Smooth muscle cell (in vitro differentiated cells): ENCODE results near the gene SLC39A8. TPM values are rescaled to one million over a fixed set of nuclear protein-coding genes. Genes with fewer than 3 reads are reported as not detected.
A peak's percentile ranks its signal among the peaks of the same experiment; 100 is the strongest.

Experiments used
- DNase-seq: peaks from one replicate; lab custom pipeline; 2025; ENCODE audit not compliant: unreplicated experiment; lab: John Stamatoyannopoulos, UW
- H2AFZ ChIP-seq: fragments of 200-600 bp; sonication (generic); 2 replicates; pipeline ENCODE4 v1.6.0; 2016; ENCODE audit warnings: antibody characterized with exemption, low read depth, mild to moderate bottlenecking
- H3F3A ChIP-seq: fragments of 200-600 bp; sonication (generic); 2 replicates; pipeline ENCODE4 v1.6.0; 2017; ENCODE audit warnings: antibody characterized with exemption, low read depth
- H3K27ac ChIP-seq: fragments of 200-600 bp; sonication (generic); 2 replicates; pipeline ENCODE4 v1.5.1; 2016; ENCODE audit warnings: low read depth, mild to moderate bottlenecking
- H3K27me3 ChIP-seq: fragments of 200-600 bp; sonication (generic); 2 replicates; pipeline ENCODE4 v1.6.1; 2016; ENCODE audit warnings: low read depth, mild to moderate bottlenecking
- H3K36me3 ChIP-seq: fragments of 200-600 bp; sonication (generic); 2 replicates; pipeline ENCODE4 v1.5.1; 2016; ENCODE audit warnings: low read depth
- H3K4me1 ChIP-seq: fragments of 200-600 bp; sonication (generic); 2 replicates; pipeline ENCODE4 v1.5.1; 2016; ENCODE audit warnings: low read depth
- H3K4me2 ChIP-seq: fragments of 200-600 bp; sonication (generic); 2 replicates; pipeline ENCODE4 v1.6.0; 2016; ENCODE audit warnings: mild to moderate bottlenecking
- H3K4me3 ChIP-seq: fragments of 200-600 bp; sonication (generic); 2 replicates; pipeline ENCODE4 v1.5.1; 2016; ENCODE audit warnings: mild to moderate bottlenecking
- H3K79me2 ChIP-seq: fragments of 200-600 bp; sonication (generic); 2 replicates; pipeline ENCODE4 v1.6.0; 2016; ENCODE audit warnings: low read depth, mild to moderate bottlenecking
- H3K9ac ChIP-seq: fragments of 200-600 bp; sonication (generic); 2 replicates; pipeline ENCODE4 v1.6.0; 2016; ENCODE audit warnings: low read depth
- H3K9me3 ChIP-seq: fragments of 200-600 bp; sonication (generic); replicated peaks from 2 replicates; pipeline ENCODE4 v1.5.1; 2016; ENCODE audit warnings: low read depth
- H4K20me1 ChIP-seq: fragments of 200-600 bp; sonication (generic); 2 replicates; pipeline ENCODE4 v1.6.0; 2016; ENCODE audit warnings: low read depth
- WGBS: methylation state at CpG from one replicate; pipeline ENCODE4 v1.1.7; 2016; ENCODE audit warnings: low lambda C conversion rate; 5-methylcytosine and 5-hydroxymethylcytosine counted together
- polyA plus RNA-seq: library from polyadenylated mRNA; unstranded; fragments of >200 nt; fragmentation: Nextera tagmentation; extraction: Ambion mirVana; gene quantifications from 2 replicates; pipeline ENCODE4 v1.2.1, GENCODE V29; 2016
- total RNA-seq: library from RNA; depleted of rRNA; stranded (reverse); fragments of >200 nt; gene quantifications from 2 replicates; pipeline ENCODE4 v1.2.3, GENCODE V29; 2014
- TF ChIP-seq, protein P1 (sequence below): fragments of 200-600 bp; sonication (generic); IDR thresholded peaks from 2 replicates; pipeline ENCODE4 v1.5.1; 2017; ENCODE audit warnings: borderline replicate concordance, mild to moderate bottlenecking, antibody characterized with exemption; ENCODE audit not compliant: insufficient read depth, poor library complexity, severe bottlenecking

The SLC39A8 gene
- total and polyA plus RNA-seq, 2 experiments from 2014 or later: 3.7 to 16.1 TPM

GRCh38 chr4:102301167-102301566 is 44.1 kb downstream of the SLC39A8 start:
- Histone ChIP-seq H3K9ac (no peak overlapping the region), H3K4me2 (no peak overlapping the region), H3K9me3 (no peaks in the 10 kb centered on the region), H3K4me1 (no peaks in the 10 kb centered on the region), H3K79me2 (no peaks in the 10 kb centered on the region), H3K27ac (no peak overlapping the region), H3K27me3 (no peaks in the 10 kb centered on the region), H4K20me1 (no peaks in the 10 kb centered on the region), H2AFZ (no peak overlapping the region), H3F3A (no peaks in the 10 kb centered on the region), H3K36me3 (no peaks in the 10 kb centered on the region), H3K4me3 (no peak overlapping the region)
- 89% methylated on average over 1 of the region's 1 CpG for WGBS
- TF ChIP-seq, protein P1, sequence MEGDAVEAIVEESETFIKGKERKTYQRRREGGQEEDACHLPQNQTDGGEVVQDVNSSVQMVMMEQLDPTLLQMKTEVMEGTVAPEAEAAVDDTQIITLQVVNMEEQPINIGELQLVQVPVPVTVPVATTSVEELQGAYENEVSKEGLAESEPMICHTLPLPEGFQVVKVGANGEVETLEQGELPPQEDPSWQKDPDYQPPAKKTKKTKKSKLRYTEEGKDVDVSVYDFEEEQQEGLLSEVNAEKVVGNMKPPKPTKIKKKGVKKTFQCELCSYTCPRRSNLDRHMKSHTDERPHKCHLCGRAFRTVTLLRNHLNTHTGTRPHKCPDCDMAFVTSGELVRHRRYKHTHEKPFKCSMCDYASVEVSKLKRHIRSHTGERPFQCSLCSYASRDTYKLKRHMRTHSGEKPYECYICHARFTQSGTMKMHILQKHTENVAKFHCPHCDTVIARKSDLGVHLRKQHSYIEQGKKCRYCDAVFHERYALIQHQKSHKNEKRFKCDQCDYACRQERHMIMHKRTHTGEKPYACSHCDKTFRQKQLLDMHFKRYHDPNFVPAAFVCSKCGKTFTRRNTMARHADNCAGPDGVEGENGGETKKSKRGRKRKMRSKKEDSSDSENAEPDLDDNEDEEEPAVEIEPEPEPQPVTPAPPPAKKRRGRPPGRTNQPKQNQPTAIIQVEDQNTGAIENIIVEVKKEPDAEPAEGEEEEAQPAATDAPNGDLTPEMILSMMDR: no peak
- DNase-seq: no peak

DNA sequence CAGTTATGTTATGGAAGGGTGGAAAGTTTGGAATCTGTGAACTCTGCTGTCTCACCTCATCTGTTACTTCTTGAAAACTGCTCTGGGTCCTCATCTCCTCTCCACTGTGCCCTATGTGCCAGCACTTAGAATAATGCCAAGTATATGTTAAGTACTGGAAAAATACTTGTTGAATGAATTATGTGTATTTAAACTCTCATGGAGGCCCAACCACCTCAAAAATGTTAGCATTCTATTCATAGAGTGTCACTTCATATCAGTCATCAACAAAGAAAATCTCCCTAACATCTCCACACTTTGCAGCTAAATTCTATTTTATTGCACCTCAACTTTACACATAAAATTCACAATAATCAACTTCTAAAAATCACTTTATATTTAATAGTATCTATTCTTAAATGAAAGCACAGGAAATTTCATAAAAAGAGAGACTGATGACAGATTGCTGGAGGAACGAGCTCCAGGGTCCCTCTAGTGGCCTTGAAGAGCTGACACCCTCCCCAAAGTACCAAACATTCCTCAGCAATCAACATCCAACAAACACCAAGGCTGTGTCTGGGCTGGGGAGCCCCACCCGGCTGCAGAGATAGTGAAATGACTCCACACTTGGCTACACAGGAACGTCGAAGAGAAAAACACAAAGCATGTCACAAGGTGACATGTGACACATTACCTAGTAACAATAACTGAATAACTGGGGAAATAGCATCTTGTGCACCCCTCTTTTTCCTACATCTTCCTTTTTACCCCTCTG is 45.8 kb downstream of the SLC39A8 start:
- Histone ChIP-seq H3K27me3 (no peaks in the 10 kb centered on the region), H3F3A (no peaks in the 10 kb centered on the region), H2AFZ (no peak overlapping the region), H3K27ac (no peak overlapping the region), H3K9ac (no peak overlapping the region), H3K4me2 (peak overlapping the region; percentile 7), H3K4me3 (no peak overlapping the region), H3K79me2 (no peaks in the 10 kb centered on the region), H3K4me1 (no peaks in the 10 kb centered on the region), H4K20me1 (no peaks in the 10 kb centered on the region), H3K9me3 (no peaks in the 10 kb centered on the region), H3K36me3 (no peaks in the 10 kb centered on the region)
- no peak for DNase-seq
- WGBS: 1% methylated on average over 4 of the region's 4 CpGs
- TF ChIP-seq, protein P1: peak; percentile 85

DNA sequence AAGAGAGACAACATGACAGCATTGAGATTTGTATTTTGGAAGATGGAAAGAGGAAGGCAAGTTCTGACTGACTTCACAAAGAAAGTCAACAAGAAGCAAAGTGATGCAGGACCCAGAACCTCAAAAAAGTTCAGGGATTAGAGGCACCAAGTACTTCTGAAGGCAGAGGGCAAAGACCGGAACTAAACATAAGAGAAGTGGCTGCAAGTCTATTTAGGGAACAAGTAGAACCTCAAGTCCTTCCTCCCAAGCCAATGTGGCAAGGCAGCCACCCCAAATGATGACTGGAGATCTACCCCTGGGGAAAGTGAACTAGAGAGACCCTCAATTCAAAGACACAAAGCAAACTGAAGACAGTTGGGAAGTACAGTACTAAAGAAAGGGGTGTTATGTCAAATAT is 46.6 kb downstream of the SLC39A8 start:
- no peak overlapping the region for H3K9ac ChIP-seq
- H3K79me2 ChIP-seq: no peaks in the 10 kb centered on the region
- no peak overlapping the region for H3K4me2 ChIP-seq
- 94% methylated on average over 1 of the region's 1 CpG for WGBS
- H3K27me3 ChIP-seq: no peaks in the 10 kb centered on the region
- no peaks in the 10 kb centered on the region for H3K9me3 ChIP-seq
- TF ChIP-seq, protein P1: no peak
- H3K4me1 ChIP-seq: no peaks in the 10 kb centered on the region
- H3K27ac ChIP-seq: no peak overlapping the region
- no peak for DNase-seq
- H2AFZ ChIP-seq: no peak overlapping the region
- no peaks in the 10 kb centered on the region for H4K20me1 ChIP-seq
- H3K4me3 ChIP-seq: no peak overlapping the region
- H3F3A ChIP-seq: no peaks in the 10 kb centered on the region
- H3K36me3 ChIP-seq: no peaks in the 10 kb centered on the region
